HG03460 (cell line): ENCODE results near the gene MAPK1IP1L.
"Not testable (repeated sequence)": the region's sequence is repeated elsewhere in the genome, so short reads cannot be mapped to it uniquely, and the experiment has no call there.

Experiments used
- ATAC-seq: cut with Tn5 transposase; IDR thresholded peaks from one replicate; pipeline ENCODE4 v1.9.1; 2021; ENCODE audit not compliant: unreplicated experiment

The MAPK1IP1L gene

GRCh38 chr14:55051423-55052268 lies at the start of gene MAPK1IP1L:
TSS of gene MAPK1IP1L (plus strand) at chr14:55051647. CDS start at chr14:55061684, 10,037 bp downstream.
- peak; percentile 91 for ATAC-seq

- no peak for ATAC-seq
Observed at GRCh38 chr14:55005071-55005470, 46.4 kb upstream of the MAPK1IP1L start.

- ATAC-seq = no peak
Observed at GRCh38 chr14:55015006-55015405, 36.4 kb upstream of the MAPK1IP1L start.

GRCh38 chr14:55019968-55020554 lies 31.4 kb upstream of the MAPK1IP1L start:
- ATAC-seq = no peak

GRCh38 chr14:55024365-55024764 lies 27.1 kb upstream of the MAPK1IP1L start:
- ATAC-seq = not testable (repeated sequence)

- no peak for ATAC-seq
Observed at GRCh38 chr14:55025948-55026347, 25.5 kb upstream of the MAPK1IP1L start.

- no peak for ATAC-seq
Observed at GRCh38 chr14:55026441-55026792, 25.0 kb upstream of the MAPK1IP1L start.

- peak; percentile 93 for ATAC-seq
Observed at GRCh38 chr14:55026793-55027561, 24.5 kb upstream of the MAPK1IP1L start, which contains the start of the genes SOCS4 and WDHD1. TSS of gene SOCS4 (plus strand) at chr14:55027236. CDS start at chr14:55043042, 15,806 bp downstream. TSS of gene WDHD1 (minus strand) at chr14:55027099. CDS start at chr14:55026787, 312 bp downstream.

- ATAC-seq = no peak
Observed at GRCh38 chr14:55028066-55028465, 23.4 kb upstream of the MAPK1IP1L start.

- ATAC-seq = no peak
Observed at GRCh38 chr14:55028476-55028875, 23.0 kb upstream of the MAPK1IP1L start.

- no peak for ATAC-seq
Observed at GRCh38 chr14:55031190-55031589, 20.3 kb upstream of the MAPK1IP1L start.

- ATAC-seq = not testable (repeated sequence)
Observed at GRCh38 chr14:55037995-55038394, 13.5 kb upstream of the MAPK1IP1L start.

- no peak for ATAC-seq
Observed at GRCh38 chr14:55038708-55039107, 12.7 kb upstream of the MAPK1IP1L start.

- ATAC-seq = no peak
Observed at GRCh38 chr14:55043528-55043927, 7.9 kb upstream of the MAPK1IP1L start.

- ATAC-seq = no peak
Observed at GRCh38 chr14:55045087-55045486, 6.4 kb upstream of the MAPK1IP1L start.

GRCh38 chr14:55047301-55048053 lies 4.0 kb upstream of the MAPK1IP1L start:
- ATAC-seq = no peak

GRCh38 chr14:55048900-55049436 lies 2.5 kb upstream of the MAPK1IP1L start:
- ATAC-seq = no peak

GRCh38 chr14:55051165-55051422 lies 353 bp upstream of the MAPK1IP1L start:
- ATAC-seq = peak; percentile 20

- ATAC-seq = no peak
Observed at GRCh38 chr14:55052269-55052930, 953 bp downstream of the MAPK1IP1L start.

- no peak for ATAC-seq
Observed at GRCh38 chr14:55053018-55053417, 1.6 kb downstream of the MAPK1IP1L start.
